Breast epithelium (tissue), 3 donors: ENCODE results near the gene INHBB.

Source experiments
- CTCF ChIP-seq, 3 donors: fragments of 450-650 bp; IDR thresholded peaks; one replicate each; pipeline ENCODE4 v1.5.1; 2016 to 2017; ENCODE audit warnings: antibody characterized with exemption in 3 of 3, mild to moderate bottlenecking in 3 of 3, moderate library complexity in 3 of 3
- POLR2A ChIP-seq: fragments of 450-650 bp; IDR thresholded peaks from one replicate; pipeline ENCODE4 v1.6.1; 2016; ENCODE audit warnings: antibody characterized with exemption, mild to moderate bottlenecking, moderate library complexity
- POLR2AphosphoS5 ChIP-seq, 3 donors: sonication (generic); formaldehyde crosslinking; IDR thresholded peaks; one replicate each; pipeline ENCODE4 v1.6.1; 2017; ENCODE audit warnings: antibody characterized with exemption in 3 of 3

- no peak for TF ChIP-seq CTCF (IDR thresholded peaks at IDR 0.05)
- no peak for TF ChIP-seq POLR2A
- no peak for TF ChIP-seq POLR2AphosphoS5 (IDR thresholded peaks at IDR 0.05)
These were observed 42.5 kb downstream of the INHBB start for GRCh38 chr2:120388222-120389035.
